Natural killer cell treated with Interleukin-12 subunit alpha and Interleukin-12 subunit beta and Interleukin-15 and Interleukin-18, amount 100 ng/mL, for 72 hours (primary cell): ENCODE measurements around the gene ALKBH2. TPM values are rescaled to one million over a fixed set of nuclear protein-coding genes. Genes with fewer than 3 reads are reported as not detected.

Experiments
- ATAC-seq, 2 donors: fragments of 150-1000 bp; cut with Tn5 transposase in 1 of 2; sonication (Bioruptor Pico), chemical (Tn5 transposase) in 1 of 2; 2 replicates each; pipeline ENCODE4 v1.10.0; 2021
- DNase-seq: peaks from one replicate; pipeline ENCODE4 v3.0.0; 2022; ENCODE audit warnings: low spot score
- H3K27ac Mint-ChIP-seq, 2 donors: 1 replicate in 1 of 2; 2 replicates in 1 of 2; pipeline ENCODE4 v1.8.0; 2022; ENCODE audit warnings: mixed read lengths in 2 of 2, mild to moderate bottlenecking in 1 of 2, moderate library complexity in 1 of 2
- H3K27me3 Mint-ChIP-seq, 2 donors: 1 replicate in 1 of 2; 2 replicates in 1 of 2; pipeline ENCODE4 v1.8.0; 2022; ENCODE audit warnings: mixed read lengths in 2 of 2
- H3K36me3 Mint-ChIP-seq: one replicate; pipeline ENCODE4 v1.8.0; 2022; ENCODE audit warnings: mixed read lengths
- H3K4me1 Mint-ChIP-seq, 2 donors: 1 replicate in 1 of 2; 2 replicates in 1 of 2; pipeline ENCODE4 v1.8.0; 2022; ENCODE audit warnings: low read depth in 2 of 2, mixed read lengths in 2 of 2, mild to moderate bottlenecking in 1 of 2
- H3K4me3 Mint-ChIP-seq: one replicate; pipeline ENCODE4 v1.8.0; 2022; ENCODE audit warnings: mixed read lengths
- H3K9me3 Mint-ChIP-seq: 2 replicates; pipeline ENCODE4 v1.8.0; 2022; ENCODE audit warnings: mixed read lengths
- total RNA-seq, 2 donors: library from RNA; stranded (reverse); gene quantifications; one replicate each; pipeline ENCODE4 v1.2.3, GENCODE V29; 2022

ALKBH2 gene
- total RNA-seq = 10 to 100 TPM; 13.7 to 28.6 TPM

DNA sequence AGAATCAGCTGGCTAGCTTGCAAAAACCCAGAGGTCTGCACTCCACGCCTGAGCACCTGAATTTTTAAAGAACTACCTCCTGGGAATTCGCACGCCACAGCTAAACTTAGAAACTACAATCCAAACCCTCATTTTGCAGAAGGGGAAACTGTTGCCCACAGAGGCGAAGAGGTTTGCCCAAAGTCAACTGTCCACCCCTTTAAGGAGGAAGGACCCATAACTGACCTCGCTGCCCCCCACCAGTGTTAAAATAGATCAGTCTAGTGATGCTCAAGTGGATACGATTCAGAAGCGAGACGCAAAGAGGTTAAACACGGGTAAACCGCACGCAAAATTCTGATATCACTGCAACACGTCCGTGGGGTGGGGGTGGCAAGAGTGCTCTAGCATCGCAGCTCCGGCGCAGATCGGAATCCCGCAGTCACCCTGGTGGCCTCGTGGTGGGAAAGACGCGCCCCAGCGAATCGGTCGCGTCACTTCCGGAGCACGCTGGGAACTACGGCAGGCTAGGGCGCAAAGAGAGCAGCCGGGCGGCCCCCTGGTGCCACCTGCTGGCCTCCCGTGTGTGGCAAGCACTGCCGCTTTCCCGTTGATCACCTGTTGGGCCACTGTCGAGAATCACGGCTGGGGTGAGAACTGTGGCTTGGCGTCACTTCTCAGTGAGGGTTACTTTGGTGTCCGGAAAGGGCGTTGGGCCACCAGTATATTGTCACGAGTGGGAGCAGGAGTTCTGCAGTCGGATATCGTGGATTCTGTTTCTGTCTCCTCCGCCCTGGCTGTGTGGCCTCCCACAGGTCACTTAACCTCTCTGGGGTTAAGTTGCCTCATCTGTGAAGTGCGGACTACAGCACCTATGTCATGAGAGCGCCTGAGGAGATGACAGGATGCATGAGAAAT lies at the start of gene ALKBH2:
Gene ALKBH2 (minus strand): TSS at position 451 of the 897 bp plus-strand sequence. CDS start 686 bp downstream, outside the sequence.
- Mint-ChIP-seq H3K27ac (peak within 1 kb of the TSS; percentile 71 to 72), H3K9me3 (no peaks in the 10 kb centered on the region), H3K27me3 (no peaks in the 10 kb centered on the region), H3K4me1 (peaks cover 27 to 29% of the 10 kb centered on the region in 2 donors), H3K4me3 (peak within 1 kb of the TSS; percentile 77), H3K36me3 (no peaks in the 10 kb centered on the region)
- ATAC-seq (peak; percentile 82 to 85), DNase-seq (peak; percentile 96)

DNA sequence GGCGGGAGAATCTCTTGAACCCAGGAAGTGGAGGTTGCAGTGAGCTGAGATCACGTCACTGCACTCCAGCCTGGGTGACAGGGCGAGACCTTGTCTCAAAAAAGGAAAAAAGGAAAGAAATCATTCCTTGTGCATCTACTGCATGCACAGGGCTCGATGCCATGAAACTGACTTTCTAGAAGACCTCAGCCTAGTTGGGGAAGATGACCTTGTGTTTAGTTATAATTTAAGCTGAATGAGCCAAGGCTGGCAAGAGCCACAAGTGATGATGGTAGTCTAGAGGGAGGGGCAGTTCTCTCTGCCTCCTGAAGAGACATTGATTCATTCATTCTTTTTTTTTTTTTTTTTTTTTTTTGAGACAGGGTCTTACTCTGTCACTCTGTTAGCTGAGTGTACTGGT lies 47.3 kb upstream of the ALKBH2 start:
- no peaks in the 10 kb centered on the region for H3K36me3 Mint-ChIP-seq
- H3K27ac Mint-ChIP-seq = no peak overlapping the region
- no peak overlapping the region for H3K4me3 Mint-ChIP-seq
- no peak for DNase-seq
- H3K9me3 Mint-ChIP-seq = no peaks in the 10 kb centered on the region
- H3K4me1 Mint-ChIP-seq = peaks cover 3 to 5% of the 10 kb centered on the region in 2 donors
- no peak for ATAC-seq
- H3K27me3 Mint-ChIP-seq = peaks cover 6 to 7% of the 10 kb centered on the region in 2 donors

GRCh38 chr12:109139791-109140190 lies 46.5 kb upstream of the ALKBH2 start:
- no peak for DNase-seq
- H3K27me3 Mint-ChIP-seq = peaks cover 7 to 12% of the 10 kb centered on the region in 2 donors
- no peaks in the 10 kb centered on the region for H3K36me3 Mint-ChIP-seq
- ATAC-seq = no peak
- H3K4me1 Mint-ChIP-seq = peaks cover 3 to 5% of the 10 kb centered on the region in 2 donors
- H3K27ac Mint-ChIP-seq = no peak overlapping the region
- H3K9me3 Mint-ChIP-seq = no peaks in the 10 kb centered on the region
- H3K4me3 Mint-ChIP-seq = no peak overlapping the region

GRCh38 chr12:109139360-109139759 lies 46.1 kb upstream of the ALKBH2 start:
- Mint-ChIP-seq H3K27ac (no peak overlapping the region), H3K9me3 (no peaks in the 10 kb centered on the region), H3K4me3 (no peak overlapping the region), H3K36me3 (no peaks in the 10 kb centered on the region), H3K27me3 (peaks cover 7 to 13% of the 10 kb centered on the region in 2 donors), H3K4me1 (peaks cover 3 to 5% of the 10 kb centered on the region in 2 donors)
- no peak for DNase-seq
- ATAC-seq = no peak

GRCh38 chr12:109137055-109137454 lies 43.8 kb upstream of the ALKBH2 start:
- H3K9me3 Mint-ChIP-seq = no peaks in the 10 kb centered on the region
- no peak overlapping the region for H3K4me3 Mint-ChIP-seq
- no peaks in the 10 kb centered on the region for H3K4me1 Mint-ChIP-seq
- peaks cover 16 to 23% of the 10 kb centered on the region in 2 donors for H3K27me3 Mint-ChIP-seq
- H3K27ac Mint-ChIP-seq = no peak overlapping the region
- DNase-seq (no peak), ATAC-seq (no peak)
- no peaks in the 10 kb centered on the region for H3K36me3 Mint-ChIP-seq

- Mint-ChIP-seq H3K9me3 (no peaks in the 10 kb centered on the region), H3K36me3 (no peaks in the 10 kb centered on the region), H3K4me1 (no peaks in the 10 kb centered on the region), H3K4me3 (no peak overlapping the region), H3K27me3 (peaks cover 17 to 23% of the 10 kb centered on the region in 2 donors), H3K27ac (no peak overlapping the region)
- ATAC-seq (no peak), DNase-seq (no peak)
These were observed 41.1 kb upstream of the ALKBH2 start for GRCh38 chr12:109134186-109134917.

GRCh38 chr12:109131154-109132050 lies 38.1 kb upstream of the ALKBH2 start:
- no peaks in the 10 kb centered on the region for H3K9me3 Mint-ChIP-seq
- DNase-seq (no peak), ATAC-seq (peak; percentile 36 to 43)
- no peak overlapping the region for H3K4me3 Mint-ChIP-seq
- H3K27me3 Mint-ChIP-seq = peaks cover 12 to 17% of the 10 kb centered on the region in 2 donors
- H3K4me1 Mint-ChIP-seq = no peaks in the 10 kb centered on the region
- no peaks in the 10 kb centered on the region for H3K36me3 Mint-ChIP-seq
- no peak overlapping the region for H3K27ac Mint-ChIP-seq

DNA sequence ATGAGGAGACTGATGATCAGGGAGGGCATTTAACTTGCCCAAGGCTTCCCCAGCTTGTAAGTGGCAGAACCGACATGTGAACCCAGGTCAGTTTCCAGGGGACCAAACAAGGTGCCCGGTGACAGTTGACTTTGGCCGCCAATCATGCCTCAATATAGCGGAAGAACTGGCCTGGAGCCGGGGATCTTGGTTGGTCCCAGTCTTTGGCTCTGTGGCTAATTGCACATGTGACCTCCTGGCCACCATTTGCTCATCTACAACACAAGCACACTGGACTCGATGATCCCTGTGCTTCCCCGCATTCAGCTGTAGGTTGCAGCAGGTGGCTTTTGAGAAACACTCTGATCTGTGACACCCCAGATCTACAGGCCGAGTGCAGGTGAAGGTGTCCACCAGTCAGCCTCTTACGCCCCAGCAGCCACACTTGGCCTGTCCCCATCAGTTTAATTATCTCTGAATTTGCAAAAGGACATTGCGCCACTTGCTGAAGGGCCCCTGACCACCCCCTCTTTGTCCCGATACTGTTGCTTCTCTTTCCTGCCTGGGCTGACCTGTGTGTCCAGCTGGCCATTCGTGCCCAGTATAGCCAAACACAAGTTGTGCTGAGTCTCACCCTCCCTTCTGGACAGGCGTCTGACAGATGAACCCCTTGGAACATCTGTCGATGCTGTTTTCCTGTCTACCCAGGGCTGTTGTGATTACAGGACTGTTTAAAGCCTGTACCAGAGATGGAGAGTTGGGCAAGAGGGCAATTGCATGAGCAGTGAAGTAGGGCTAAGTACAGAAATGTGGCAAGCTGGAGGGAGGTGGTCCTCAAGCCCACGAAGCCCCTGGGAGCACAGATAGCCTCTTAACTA lies 37.3 kb upstream of the ALKBH2 start:
- Mint-ChIP-seq H3K4me1 (peaks cover 0 to 4% of the 10 kb centered on the region in 2 donors), H3K9me3 (no peaks in the 10 kb centered on the region), H3K4me3 (no peak overlapping the region), H3K27ac (no peak overlapping the region), H3K27me3 (peaks cover 12 to 17% of the 10 kb centered on the region in 2 donors), H3K36me3 (no peaks in the 10 kb centered on the region)
- ATAC-seq (no peak), DNase-seq (no peak)

GRCh38 chr12:109127533-109128242 lies 34.4 kb upstream of the ALKBH2 start:
- H3K27ac Mint-ChIP-seq = no peak overlapping the region
- no peak for ATAC-seq

GRCh38 chr12:109126784-109127183 lies 33.5 kb upstream of the ALKBH2 start:
- DNase-seq (no peak), ATAC-seq (no peak)
- Mint-ChIP-seq H3K27me3 (peaks cover 0 to 4% of the 10 kb centered on the region in 2 donors), H3K4me3 (no peak overlapping the region), H3K4me1 (peaks cover 0 to 6% of the 10 kb centered on the region in 2 donors), H3K9me3 (no peaks in the 10 kb centered on the region), H3K36me3 (no peaks in the 10 kb centered on the region), H3K27ac (no peak overlapping the region)

More at GRCh38 chr12:109127533-109128242, 34.4 kb upstream of the ALKBH2 start:
- H3K9me3 Mint-ChIP-seq = no peaks in the 10 kb centered on the region
- no peak for DNase-seq
- no peaks in the 10 kb centered on the region for H3K36me3 Mint-ChIP-seq
- H3K4me1 Mint-ChIP-seq = peaks cover 0 to 6% of the 10 kb centered on the region in 2 donors
- H3K27me3 Mint-ChIP-seq = peaks cover 3 to 7% of the 10 kb centered on the region in 2 donors
- no peak overlapping the region for H3K4me3 Mint-ChIP-seq

DNA sequence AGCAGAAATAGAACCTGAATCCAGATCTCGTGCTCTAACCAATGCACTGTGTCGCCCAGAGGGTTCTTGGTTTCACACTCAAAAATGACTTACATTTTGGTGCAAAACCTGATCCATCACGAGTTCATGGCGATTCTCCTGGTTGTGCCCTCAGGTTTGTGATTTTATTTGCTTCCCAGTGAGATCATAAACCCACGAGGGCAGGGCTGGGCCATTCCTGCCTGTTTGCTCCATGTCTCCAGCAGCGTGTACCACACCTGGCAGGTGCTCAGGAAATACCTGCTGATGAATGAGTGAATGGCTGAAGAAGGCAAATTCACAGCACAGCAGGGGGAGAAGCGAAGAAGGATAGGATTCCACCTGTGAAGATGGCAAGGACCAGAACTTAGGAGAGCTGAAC lies 32.5 kb upstream of the ALKBH2 start:
- Mint-ChIP-seq H3K4me1 (peaks cover 0 to 6% of the 10 kb centered on the region in 2 donors), H3K4me3 (no peak overlapping the region), H3K27ac (no peak overlapping the region), H3K36me3 (no peaks in the 10 kb centered on the region), H3K27me3 (peaks cover 0 to 2% of the 10 kb centered on the region in 2 donors), H3K9me3 (no peaks in the 10 kb centered on the region)
- ATAC-seq (no peak), DNase-seq (no peak)
